WI38 (cell line): ENCODE data around the gene NFX1.

Source experiments
- H3K4me3 ChIP-seq: 2 replicates; pipeline ENCODE4 v1.5.1; 2011; ENCODE audit warnings: low read depth, mild to moderate bottlenecking, control low read depth, low read length
- TF ChIP-seq, protein P1 (sequence below): IDR thresholded peaks from 2 replicates; pipeline ENCODE4 v1.5.1; 2012; ENCODE audit warnings: low read depth, mild to moderate bottlenecking, control low read depth, low read length

The NFX1 gene

DNA sequence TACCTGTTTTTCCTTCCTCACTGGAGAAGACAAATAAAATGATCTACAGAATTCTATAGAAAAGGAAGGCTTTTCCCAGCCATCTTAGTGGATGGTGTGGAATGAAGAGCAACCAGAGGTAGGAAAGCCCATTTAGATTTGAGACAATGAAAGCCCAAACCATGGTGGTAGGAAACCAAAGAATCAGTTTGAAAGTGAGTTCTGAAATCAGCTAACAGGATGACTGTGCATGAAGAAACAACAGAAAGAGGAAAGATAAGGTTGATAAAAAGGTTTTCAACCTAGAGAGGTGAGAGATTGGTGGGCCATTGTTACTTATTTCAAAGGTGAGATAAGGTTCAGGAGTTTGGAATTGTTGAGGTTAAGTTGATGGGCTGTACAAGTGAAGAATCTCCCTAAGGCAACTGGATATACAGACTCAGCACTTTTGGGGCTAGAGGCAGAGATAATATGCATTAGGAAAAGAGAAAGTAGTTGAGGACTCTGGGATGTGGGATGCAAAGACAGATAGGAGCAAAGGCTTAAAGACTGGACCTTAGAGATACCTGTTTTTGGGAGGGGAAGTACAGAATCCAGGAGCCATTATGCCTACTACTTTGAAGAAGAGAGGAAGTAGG is 23.1 kb upstream of the NFX1 start:
- TF ChIP-seq, protein P1, sequence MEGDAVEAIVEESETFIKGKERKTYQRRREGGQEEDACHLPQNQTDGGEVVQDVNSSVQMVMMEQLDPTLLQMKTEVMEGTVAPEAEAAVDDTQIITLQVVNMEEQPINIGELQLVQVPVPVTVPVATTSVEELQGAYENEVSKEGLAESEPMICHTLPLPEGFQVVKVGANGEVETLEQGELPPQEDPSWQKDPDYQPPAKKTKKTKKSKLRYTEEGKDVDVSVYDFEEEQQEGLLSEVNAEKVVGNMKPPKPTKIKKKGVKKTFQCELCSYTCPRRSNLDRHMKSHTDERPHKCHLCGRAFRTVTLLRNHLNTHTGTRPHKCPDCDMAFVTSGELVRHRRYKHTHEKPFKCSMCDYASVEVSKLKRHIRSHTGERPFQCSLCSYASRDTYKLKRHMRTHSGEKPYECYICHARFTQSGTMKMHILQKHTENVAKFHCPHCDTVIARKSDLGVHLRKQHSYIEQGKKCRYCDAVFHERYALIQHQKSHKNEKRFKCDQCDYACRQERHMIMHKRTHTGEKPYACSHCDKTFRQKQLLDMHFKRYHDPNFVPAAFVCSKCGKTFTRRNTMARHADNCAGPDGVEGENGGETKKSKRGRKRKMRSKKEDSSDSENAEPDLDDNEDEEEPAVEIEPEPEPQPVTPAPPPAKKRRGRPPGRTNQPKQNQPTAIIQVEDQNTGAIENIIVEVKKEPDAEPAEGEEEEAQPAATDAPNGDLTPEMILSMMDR: no peak
- no peak overlapping the region for H3K4me3 ChIP-seq

- TF ChIP-seq, protein P1: no peak
- no peak overlapping the region for H3K4me3 ChIP-seq
Measured at GRCh38 chr9:33270146-33270545, 20.2 kb upstream of the NFX1 start.

DNA sequence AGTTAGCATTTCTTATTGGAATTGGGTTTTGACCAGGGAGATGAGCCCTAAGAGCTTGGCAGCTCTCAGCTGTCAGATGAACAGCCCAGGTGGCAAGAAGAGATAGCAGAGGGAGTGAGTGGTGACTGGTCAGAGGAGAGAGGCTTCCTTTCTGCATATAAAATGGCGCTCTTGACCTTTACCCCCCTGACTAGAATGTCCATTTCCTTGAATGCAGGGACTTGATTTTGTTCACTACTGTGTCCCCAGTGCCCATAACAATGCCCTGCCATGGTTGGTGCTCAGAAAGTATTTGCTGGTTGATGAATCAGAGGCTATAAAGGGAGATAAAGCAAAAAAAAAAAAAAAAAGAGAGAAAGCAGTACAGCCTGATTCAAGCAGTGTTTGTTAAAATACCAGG is 18.3 kb upstream of the NFX1 start:
- TF ChIP-seq, protein P1: no peak
- no peak overlapping the region for H3K4me3 ChIP-seq

GRCh38 chr9:33273266-33273971 is 16.9 kb upstream of the NFX1 start:
- no peak overlapping the region for H3K4me3 ChIP-seq

GRCh38 chr9:33273972-33274328 is 16.4 kb upstream of the NFX1 start:
- TF ChIP-seq, protein P1: no peak

More at GRCh38 chr9:33273266-33273971, 16.9 kb upstream of the NFX1 start:
- TF ChIP-seq, protein P1: no peak

GRCh38 chr9:33277484-33277883 is 12.8 kb upstream of the NFX1 start:
- TF ChIP-seq, protein P1: no peak
- no peak overlapping the region for H3K4me3 ChIP-seq

More at GRCh38 chr9:33273972-33274328, 16.4 kb upstream of the NFX1 start:
- H3K4me3 ChIP-seq: no peak overlapping the region

- TF ChIP-seq, protein P1: no peak
- no peak overlapping the region for H3K4me3 ChIP-seq
Measured at GRCh38 chr9:33285502-33285901, 4.8 kb upstream of the NFX1 start.
